AG09309 (cell line): ENCODE results near the gene ELMO1.

Source experiments
- DNase-seq: peaks from one replicate; pipeline ENCODE4 v3.0.0-alpha.2; 2010; ENCODE audit warnings: low read depth
- H3K4me3 ChIP-seq: 2 replicates; pipeline ENCODE4 v1.5.1; 2011; ENCODE audit warnings: mild to moderate bottlenecking, low read depth, low read length, moderate library complexity; ENCODE audit not compliant: control insufficient read depth
- CTCF ChIP-seq: IDR thresholded peaks from 2 replicates; pipeline ENCODE4 v1.5.1; 2011; ENCODE audit warnings: mild to moderate bottlenecking, low read depth, low read length, inconsistent platforms; ENCODE audit not compliant: insufficient read depth, control insufficient read depth; ENCODE audit errors: missing control alignments

ELMO1 gene

GRCh38 chr7:37475646-37476045 lies 27.0 kb upstream of the ELMO1 start:
- H3K4me3 ChIP-seq = no peak overlapping the region
- DNase-seq = no peak
- no peak for TF ChIP-seq CTCF

- TF ChIP-seq CTCF = no peak
- no peak for DNase-seq
- no peak overlapping the region for H3K4me3 ChIP-seq
These were observed 23.0 kb upstream of the ELMO1 start for GRCh38 chr7:37471619-37472018.

GRCh38 chr7:37467002-37467401 lies 18.3 kb upstream of the ELMO1 start:
- no peak for DNase-seq
- H3K4me3 ChIP-seq = no peak overlapping the region
- TF ChIP-seq CTCF = no peak

- DNase-seq = no peak
- TF ChIP-seq CTCF = no peak
- H3K4me3 ChIP-seq = no peak overlapping the region
These were observed 13.5 kb upstream of the ELMO1 start for GRCh38 chr7:37462138-37462537.

GRCh38 chr7:37455081-37455480 lies 6.4 kb upstream of the ELMO1 start:
- no peak overlapping the region for H3K4me3 ChIP-seq
- no peak for TF ChIP-seq CTCF

GRCh38 chr7:37452346-37452745 lies 3.7 kb upstream of the ELMO1 start:
- H3K4me3 ChIP-seq = no peak overlapping the region
- TF ChIP-seq CTCF = no peak

More at GRCh38 chr7:37455081-37455480, 6.4 kb upstream of the ELMO1 start:
- no peak for DNase-seq

GRCh38 chr7:37450035-37450434 lies 1.4 kb upstream of the ELMO1 start:
- H3K4me3 ChIP-seq = no peak overlapping the region
- no peak for TF ChIP-seq CTCF

More at GRCh38 chr7:37452346-37452745, 3.7 kb upstream of the ELMO1 start:
- no peak for DNase-seq

More at GRCh38 chr7:37450035-37450434, 1.4 kb upstream of the ELMO1 start:
- DNase-seq = no peak
